ENCODE measurements around the gene FGD3.
"Not testable (repeated sequence)": the region's sequence is repeated elsewhere in the genome, so short reads cannot be mapped to it uniquely, and the experiment has no call there.

FGD3 gene

GRCh38 chr9:92978345-92978875, 31.1 kb downstream of the FGD3 start:
- no peak for DNase-seq

GRCh38 chr9:92979283-92980056, 32.1 kb downstream of the FGD3 start:
- no peak for DNase-seq

GRCh38 chr9:92980085-92980745, 32.9 kb downstream of the FGD3 start:
- DNase-seq, result no peak

- DNase-seq, result no peak
Measured at GRCh38 chr9:92982130-92982529, 34.8 kb downstream of the FGD3 start.

GRCh38 chr9:92983984-92984589, 36.8 kb downstream of the FGD3 start:
- DNase-seq, result no peak

- no peak for DNase-seq
Measured at GRCh38 chr9:92984976-92985375, 37.7 kb downstream of the FGD3 start.

GRCh38 chr9:92986176-92987119, 39.1 kb downstream of the FGD3 start:
- peak; percentile 75 for DNase-seq

- peak; percentile 68 for DNase-seq
Measured at GRCh38 chr9:92988215-92988768, 41.0 kb downstream of the FGD3 start.

GRCh38 chr9:92989561-92989960, 42.2 kb downstream of the FGD3 start:
- DNase-seq, result peak; percentile 69

GRCh38 chr9:92990461-92990860, 43.1 kb downstream of the FGD3 start:
- DNase-seq, result no peak

GRCh38 chr9:92992549-92992948, 45.2 kb downstream of the FGD3 start:
- DNase-seq, result no peak

GRCh38 chr9:92998871-92999270, 51.5 kb downstream of the FGD3 start:
- DNase-seq, result not testable (repeated sequence)

GRCh38 chr9:93001031-93001430, 53.7 kb downstream of the FGD3 start:
- DNase-seq, result no peak

GRCh38 chr9:93002700-93003099, 55.4 kb downstream of the FGD3 start:
- DNase-seq, result no peak

GRCh38 chr9:93003552-93004407, 56.5 kb downstream of the FGD3 start:
- peak; percentile 10 for DNase-seq

GRCh38 chr9:93004561-93004960, 57.2 kb downstream of the FGD3 start:
- DNase-seq, result no peak

- DNase-seq, result no peak
Measured at GRCh38 chr9:93005876-93006275, 58.6 kb downstream of the FGD3 start.

GRCh38 chr9:93007529-93008058, 60.3 kb downstream of the FGD3 start:
- no peak for DNase-seq

GRCh38 chr9:93008457-93008856, 61.1 kb downstream of the FGD3 start:
- DNase-seq, result no peak

GRCh38 chr9:93009337-93010015, 62.2 kb downstream of the FGD3 start:
- peak; percentile 5 for DNase-seq
